Naive B cell (primary cell): Measurements from ENCODE around the gene CDH5. TPM values are rescaled to one million over a fixed set of nuclear protein-coding genes. Genes with fewer than 3 reads are reported as not detected.

Experiments
- polyA plus RNA-seq, 6 donors: library from polyadenylated mRNA; unstranded; fragments of 300-500 nt; fragmentation: Illumina TruSeq; gene quantifications; one replicate each; pipeline ENCODE4 v1.2.3, GENCODE V29; 2021; ENCODE audit warnings: low read depth in 6 of 6

Gene CDH5
- polyA plus RNA-seq, 6 donors from 2014 or later: not detected

Other genes starting within 250 kb of the CDH5 start
- not detected for gene BEAN1, start 60.6 kb downstream of the CDH5 start, polyA plus RNA-seq
- 1 to 10 TPM; 1.8 to 5.9 (median 3.8) TPM for gene TK2, start 183.4 kb downstream of the CDH5 start, polyA plus RNA-seq
- 100 to 1,000 TPM in 1 of 6 donors, 10 to 100 TPM in 5; 55.2 to 108 (median 67.7) TPM for gene CKLF, start 185.9 kb downstream of the CDH5 start, polyA plus RNA-seq
- gene CMTM1, start 199.7 kb downstream of the CDH5 start, polyA plus RNA-seq: under 1 TPM in 4 of 6 donors, not detected in 2; 0.49 to 0.97 (median 0.70) TPM
- gene CMTM2, start 212.8 kb downstream of the CDH5 start, polyA plus RNA-seq: 1 to 10 TPM in 3 of 6 donors, not detected in 3; 1.0 to 4.1 (median 2.7) TPM
- 10 to 100 TPM; 17.0 to 24.3 (median 19.1) TPM for gene CMTM3, start 238.0 kb downstream of the CDH5 start, polyA plus RNA-seq